ENCODE measurements around the gene PLGLB1. TPM values are rescaled to one million over a fixed set of nuclear protein-coding genes. Genes with fewer than 3 reads are reported as not detected.
"Not testable (repeated sequence)": the region's sequence is repeated elsewhere in the genome, so short reads cannot be mapped to it uniquely, and the experiment has no call there.

The PLGLB1 gene
- total RNA-seq, 2 donors from 2014 or later: 2.3 to 5.9 TPM

- not testable (repeated sequence) for H3K36me3 Mint-ChIP-seq (ENCODE audit: low read depth); H3K27ac Mint-ChIP-seq; H3K4me3 Mint-ChIP-seq; ATAC-seq; H3K4me1 Mint-ChIP-seq; H3K9me3 ChIP-seq (ENCODE audit: control insufficient read depth, low read length, poor library complexity, severe bottlenecking); H3K27me3 Mint-ChIP-seq; DNase-seq
Measured at GRCh38 chr2:87019053-87019452, 2.6 kb downstream of the PLGLB1 start.

DNA sequence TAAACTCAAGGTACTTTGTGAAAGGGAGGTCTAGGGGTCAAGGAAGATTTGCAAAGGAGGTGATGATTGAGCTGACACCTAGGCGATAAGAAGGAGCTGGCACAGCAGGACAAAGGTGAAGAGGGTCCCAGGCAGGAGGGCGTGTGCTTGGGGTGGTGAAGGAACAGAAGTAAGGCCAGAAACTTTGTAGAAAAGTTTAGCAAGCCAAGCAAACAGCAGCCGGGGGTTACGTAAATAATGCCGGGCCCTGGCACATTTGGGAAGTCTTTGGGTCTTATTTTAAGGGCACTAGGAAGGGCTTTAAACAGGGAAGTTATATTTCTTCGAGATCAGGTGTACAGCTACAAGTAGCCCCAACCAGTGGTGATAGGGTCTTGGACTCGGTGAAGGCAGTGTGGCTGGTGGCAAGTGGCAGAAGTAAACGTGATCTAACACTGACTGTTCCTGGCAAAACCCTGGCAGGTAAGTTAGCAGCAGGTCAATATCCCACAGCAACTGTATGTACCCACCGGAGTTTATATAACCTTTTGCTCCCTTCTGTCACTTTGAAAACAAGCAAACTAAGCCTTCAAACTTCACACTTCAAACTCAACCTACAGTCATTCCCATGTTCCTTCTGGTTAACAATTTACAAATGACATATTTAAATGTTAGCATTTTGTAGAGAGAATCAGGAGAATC is 7.0 kb downstream of the PLGLB1 start:
- H3K9me3 ChIP-seq (ENCODE audit: control insufficient read depth, low read length, poor library complexity, severe bottlenecking); ATAC-seq; H3K4me1 Mint-ChIP-seq: not testable (repeated sequence)

GRCh38 chr2:87004398-87004797 is 17.2 kb downstream of the PLGLB1 start:
- H3K27ac Mint-ChIP-seq; H3K4me1 Mint-ChIP-seq; H3K4me3 Mint-ChIP-seq; H3K36me3 Mint-ChIP-seq (ENCODE audit: low read depth); H3K27me3 Mint-ChIP-seq; H3K9me3 ChIP-seq (ENCODE audit: control insufficient read depth, low read length, poor library complexity, severe bottlenecking); ATAC-seq; DNase-seq: not testable (repeated sequence)

More for the DNA sequence above, 7.0 kb downstream of the PLGLB1 start:
- not testable (repeated sequence) for H3K27ac Mint-ChIP-seq; H3K4me3 Mint-ChIP-seq; H3K27me3 Mint-ChIP-seq; H3K36me3 Mint-ChIP-seq (ENCODE audit: low read depth); DNase-seq

Other genes starting within 250 kb of the PLGLB1 start
- under 1 TPM in 1 of 2 donors, not detected in 1; 0.70 TPM for gene CD8A, start 230.9 kb downstream of the PLGLB1 start, total RNA-seq
- gene CD8B, start 160.0 kb downstream of the PLGLB1 start, total RNA-seq: not detected
- 1 to 10 TPM; 5.4 to 7.8 TPM for gene RGPD1, start 79.7 kb downstream of the PLGLB1 start, total RNA-seq

Data from T-helper 17 cell (primary cell).